HG02970 (cell line): ENCODE results near the gene ACCSL.

Experiments used
- ATAC-seq: cut with Tn5 transposase; IDR thresholded peaks from one replicate; pipeline ENCODE4 v1.9.1; 2021; ENCODE audit warnings: mild to moderate bottlenecking, moderate library complexity, moderate number of reproducible peaks; ENCODE audit not compliant: unreplicated experiment, low FRiP score

ACCSL gene

GRCh38 chr11:44047931-44048431 is at the start of gene ACCSL:
Gene ACCSL, plus strand, starts transcription at chr11:44047981. Its CDS starts 56 bp downstream, at chr11:44048037.
- ATAC-seq: no peak

- ATAC-seq: no peak
Observed at GRCh38 chr11:43998308-43998707, 49.5 kb upstream of the ACCSL start.

GRCh38 chr11:44000731-44001130 is 47.0 kb upstream of the ACCSL start:
- no peak for ATAC-seq

- ATAC-seq: no peak
Observed at GRCh38 chr11:44002191-44003093, 45.3 kb upstream of the ACCSL start.

- no peak for ATAC-seq
Observed at GRCh38 chr11:44003736-44004451, 43.9 kb upstream of the ACCSL start.

GRCh38 chr11:44004452-44005062 is 43.2 kb upstream of the ACCSL start:
- ATAC-seq: no peak

- ATAC-seq: no peak
Observed at GRCh38 chr11:44005063-44005701, 42.6 kb upstream of the ACCSL start.

- no peak for ATAC-seq
Observed at GRCh38 chr11:44005956-44006355, 41.8 kb upstream of the ACCSL start.

- ATAC-seq: no peak
Observed at GRCh38 chr11:44006917-44007361, 40.8 kb upstream of the ACCSL start.

GRCh38 chr11:44007481-44008087 is 40.2 kb upstream of the ACCSL start:
- no peak for ATAC-seq

- no peak for ATAC-seq
Observed at GRCh38 chr11:44008088-44008501, 39.7 kb upstream of the ACCSL start.

- no peak for ATAC-seq
Observed at GRCh38 chr11:44008698-44009097, 39.1 kb upstream of the ACCSL start.

- ATAC-seq: no peak
Observed at GRCh38 chr11:44010789-44011251, 37.0 kb upstream of the ACCSL start.

- ATAC-seq: no peak
Observed at GRCh38 chr11:44011797-44012196, 36.0 kb upstream of the ACCSL start.

GRCh38 chr11:44014968-44015623 is 32.7 kb upstream of the ACCSL start:
- no peak for ATAC-seq

GRCh38 chr11:44015624-44016007 is 32.2 kb upstream of the ACCSL start:
- ATAC-seq: no peak

GRCh38 chr11:44016131-44016530 is 31.6 kb upstream of the ACCSL start:
- no peak for ATAC-seq

GRCh38 chr11:44016546-44017442 is 31.0 kb upstream of the ACCSL start:
- ATAC-seq: no peak
